NCI-H2081 (cell line): ENCODE results near the gene NEURL4.
A peak's percentile ranks its signal among the peaks of the same experiment; 100 is the strongest.

Source experiments
- DNase-seq, 2 experiments: peaks; one replicate each; lab custom pipeline; 2025; lab: John Stamatoyannopoulos, UW

Gene NEURL4

GRCh38 chr17:7304179-7304578 is 25.0 kb downstream of the NEURL4 start:
- no peak for DNase-seq

- peak; percentile 59 to 68 for DNase-seq
These were observed 32.8 kb downstream of the NEURL4 start for GRCh38 chr17:7296189-7296861.

GRCh38 chr17:7295230-7296180 is 33.6 kb downstream of the NEURL4 start:
- DNase-seq, result no peak

- DNase-seq, result peak; percentile 53
These were observed 34.5 kb downstream of the NEURL4 start, which contains the start of gene YBX2 for GRCh38 chr17:7294614-7295153. Gene YBX2 (minus strand): TSS chr17:7294639. CDS start chr17:7294500, 139 bp downstream.

DNA sequence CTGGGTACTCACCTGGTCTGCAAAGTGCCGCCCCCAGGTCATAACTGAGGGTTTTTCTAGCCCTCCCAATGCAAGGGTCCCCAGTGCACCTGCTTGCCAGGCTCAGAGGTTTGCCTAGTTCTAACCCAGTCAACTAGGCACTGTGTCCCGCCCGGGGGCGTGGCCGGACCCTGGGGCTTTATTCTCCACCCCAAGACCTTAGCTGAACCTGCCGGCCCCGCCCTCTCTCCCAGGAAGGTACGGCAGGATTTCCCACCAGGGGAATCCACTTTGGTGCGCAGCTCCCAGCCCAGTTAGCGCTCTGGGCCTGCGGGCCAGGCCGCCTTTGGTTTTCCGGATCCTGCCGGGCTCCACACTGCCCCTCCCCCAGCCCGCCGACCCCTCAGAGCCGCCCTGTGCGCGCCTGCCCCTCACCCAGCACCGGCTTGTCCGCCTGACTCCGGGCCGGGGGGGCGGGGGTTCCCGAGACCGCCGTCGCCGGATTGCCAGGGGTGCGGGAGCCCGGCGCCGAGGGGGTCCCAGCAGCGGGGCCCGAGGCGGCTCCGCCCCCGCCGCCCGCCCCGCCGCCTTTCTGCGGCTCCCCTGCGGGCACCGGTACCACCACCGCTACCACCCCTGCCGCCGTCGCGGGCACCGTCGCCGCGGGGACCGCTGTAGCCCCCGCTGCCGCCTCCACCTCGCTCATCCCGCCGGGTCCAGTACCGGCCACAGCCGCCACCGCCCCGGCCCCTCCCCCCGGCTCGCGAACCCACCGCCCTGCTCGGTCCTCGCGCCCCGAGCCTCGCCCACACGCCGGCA is 35.1 kb downstream of the NEURL4 start:
- DNase-seq, result no peak

GRCh38 chr17:7293159-7293558 is 36.0 kb downstream of the NEURL4 start:
- DNase-seq, result no peak

GRCh38 chr17:7292729-7293128 is 36.4 kb downstream of the NEURL4 start:
- no peak for DNase-seq

- DNase-seq, result no peak
These were observed 36.9 kb downstream of the NEURL4 start for GRCh38 chr17:7292194-7292593.

DNA sequence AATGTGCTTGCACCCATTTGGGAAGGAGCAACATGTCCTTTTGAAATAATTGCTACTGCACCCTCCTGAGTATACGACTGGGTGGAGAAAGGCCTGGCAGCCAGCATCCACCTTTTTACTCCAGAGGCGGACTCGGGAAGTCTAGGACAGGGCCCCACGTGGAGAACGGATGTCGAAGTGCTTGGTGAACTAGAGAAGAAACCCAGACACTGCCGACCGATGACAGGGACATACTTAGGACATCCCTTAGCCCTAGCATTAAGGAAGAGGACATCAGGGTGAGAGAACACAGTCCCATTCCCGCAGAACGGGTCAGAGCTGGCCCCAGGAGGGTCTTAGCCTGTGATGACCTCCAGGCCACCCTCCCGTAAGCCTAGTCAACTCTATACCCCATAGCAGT is 38.5 kb downstream of the NEURL4 start:
- DNase-seq, result no peak

DNA sequence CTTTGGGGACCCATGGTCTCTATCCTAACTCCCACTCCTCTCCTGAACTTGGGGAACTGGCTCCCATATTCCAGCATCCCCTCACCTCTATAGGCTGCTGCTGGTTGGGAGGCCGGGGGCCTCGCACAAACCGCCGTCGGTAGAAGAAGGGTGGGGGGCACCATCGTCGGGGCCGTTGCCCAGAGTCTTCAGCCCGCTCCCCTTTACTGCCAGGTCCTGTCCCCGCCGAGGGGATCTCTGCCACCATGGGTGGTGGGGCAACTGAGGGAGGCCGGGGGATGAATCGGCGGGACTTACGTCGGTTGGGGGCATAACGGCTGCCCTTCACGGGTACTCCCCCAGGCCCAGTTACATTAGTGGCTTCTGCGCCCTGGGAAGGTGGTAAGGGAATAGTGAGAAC is 39.0 kb downstream of the NEURL4 start:
- DNase-seq, result no peak

GRCh38 chr17:7289256-7290032 is 39.7 kb downstream of the NEURL4 start:
- DNase-seq, result no peak

- DNase-seq, result no peak
These were observed 43.5 kb downstream of the NEURL4 start for GRCh38 chr17:7285679-7286078.

GRCh38 chr17:7284911-7285310 is 44.2 kb downstream of the NEURL4 start:
- DNase-seq, result no peak

- DNase-seq, result no peak
These were observed 45.5 kb downstream of the NEURL4 start for GRCh38 chr17:7283471-7284216.

- no peak for DNase-seq
These were observed 46.3 kb downstream of the NEURL4 start for GRCh38 chr17:7282752-7283321.

- no peak for DNase-seq
These were observed 47.0 kb downstream of the NEURL4 start for GRCh38 chr17:7281953-7282751.

- DNase-seq, result peak; percentile 69 to 80
These were observed 47.8 kb downstream of the NEURL4 start, which contains the start of gene SLC2A4 for GRCh38 chr17:7281074-7281952. Gene SLC2A4 (plus strand): TSS chr17:7281718. CDS start chr17:7281935, 217 bp downstream.

- DNase-seq, result peak; percentile 49 to 63
These were observed 48.5 kb downstream of the NEURL4 start for GRCh38 chr17:7280519-7281073.
